Measurements from ENCODE around the gene BMPR1A. TPM values are rescaled to one million over a fixed set of nuclear protein-coding genes. Genes with fewer than 3 reads are reported as not detected.

Gene BMPR1A
- total and polyA plus RNA-seq, 10 of the 15 experiments (the other 5 are each of a cell fraction or from before 2014, with no cell fraction given), result 2.3 to 22.7 (median 13.1) TPM

DNA sequence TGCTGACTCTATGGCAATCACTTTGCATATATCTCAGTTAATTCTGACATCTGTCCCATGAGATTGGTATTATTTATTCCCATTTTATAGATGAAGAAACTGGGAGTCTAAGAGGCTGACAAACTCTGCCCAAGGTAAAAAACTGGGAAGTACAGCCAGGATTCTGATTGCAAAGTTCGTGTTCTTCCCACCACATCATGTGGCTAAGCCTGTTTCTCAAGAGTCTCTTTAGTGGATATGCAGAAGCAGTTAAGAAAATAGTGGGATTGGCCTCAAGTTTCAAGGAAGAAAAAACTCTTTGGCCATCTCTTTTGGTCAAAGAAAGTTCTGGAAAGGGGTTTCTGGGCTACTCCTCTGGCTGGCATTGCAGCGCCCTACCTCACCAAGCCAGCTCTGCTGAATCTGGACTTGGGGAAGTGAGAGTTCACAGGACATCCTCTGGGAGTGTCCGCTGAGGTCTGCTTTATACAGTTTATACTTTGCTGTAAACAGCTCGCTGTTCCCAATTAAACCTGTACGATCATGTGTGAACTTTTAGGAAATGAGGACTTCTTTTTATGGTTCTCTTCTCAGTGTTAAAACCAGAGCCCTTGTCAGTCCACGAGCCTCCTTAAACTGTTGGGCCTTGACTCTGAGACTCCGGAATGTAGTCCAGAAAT lies 12.2 kb upstream of the BMPR1A start:
- ChIA-PET RAD21 (ENCODE audit: unreplicated experiment) (no interaction called here), POLR2A (no interaction called here), SMC1A (ENCODE audit: uncharacterized antibody, unreplicated experiment) (interaction anchor here (1.4 kb wide), 1 partner anchor 9 kb away, joined by 5 read pairs; no protein-coding TSS in a partner anchor), CTCF (no interaction called here)
- Histone ChIP-seq H3K9ac (ENCODE audit: control insufficient read depth, insufficient read depth, low read length) (no peak overlapping the region), H3K27ac (ENCODE audit: control insufficient read depth, insufficient read depth) (no peak overlapping the region), H3K4me1 (ENCODE audit: control insufficient read depth, insufficient read depth, low read length) (no peaks in the 10 kb centered on the region), H3K27me3 (replicated peaks in 1 of 2; ENCODE audit: control insufficient read depth in 2 of 2, insufficient read depth in 2 of 2, low read length in 1 of 2) (no peaks in the 10 kb centered on the region), H3K9me3 (replicated peaks; ENCODE audit: control insufficient read depth, insufficient read depth, low read length) (no peaks in the 10 kb centered on the region), H3K79me2 (ENCODE audit: control insufficient read depth, insufficient read depth, low read length) (no peaks in the 10 kb centered on the region), H2AFZ (ENCODE audit: control insufficient read depth, low read depth, low read length) (no peak overlapping the region), H3K4me3 (no peak overlapping the region), H3K4me2 (ENCODE audit: control insufficient read depth, insufficient read depth) (no peak overlapping the region), H4K20me1 (ENCODE audit: control insufficient read depth, insufficient read depth) (no peaks in the 10 kb centered on the region), H3K36me3 (ENCODE audit: control insufficient read depth in 2 of 2, insufficient read depth in 2 of 2, low read length in 1 of 2) (no peaks in the 10 kb centered on the region)
- in situ Hi-C loops (cut with MboI) (no loop called here), intact Hi-C loops (cut with micrococcal nuclease; ENCODE audit: unreplicated experiment) (no loop called here)
- no TSS peak for BruUV-seq (replicated peaks)
- 47% methylated on average over 7 of the region's 7 CpGs for WGBS (ENCODE audit: insufficient coverage, insufficient replicate concordance, low lambda C conversion rate, missing lambda C conversion rate)
- peak; percentile 18 for FAIRE-seq
- no peak for DNase-seq (ENCODE audit: low read depth, low spot score)
- no peak for TF ChIP-seq CTCF (IDR thresholded peaks at IDR 0.05 in 2 of 3, conservative IDR thresholded peaks at IDR 0.05 in 1 of 3; ENCODE audit: control insufficient read depth in 2 of 3, extremely low read depth in 1 of 3, insufficient read depth in 1 of 3, low read depth in 3 of 3, low read length in 3 of 3)
- no peak for TF ChIP-seq HDGF (IDR thresholded peaks at IDR 0.05)
- TF ChIP-seq TCF3 (IDR thresholded peaks at IDR 0.05; ENCODE audit: borderline replicate concordance, insufficient read depth, low read depth, low read length), result no peak
- TF ChIP-seq ZBED1 (IDR thresholded peaks at IDR 0.05; ENCODE audit: borderline replicate concordance), result no peak
- no peak for TF ChIP-seq FOS (IDR thresholded peaks at IDR 0.05; ENCODE audit: borderline replicate concordance, extremely low read depth, insufficient read length)
- TF ChIP-seq SMAD5 (IDR thresholded peaks at IDR 0.05; ENCODE audit: low read depth), result no peak
- no peak for TF ChIP-seq YBX1 (IDR thresholded peaks at IDR 0.05)
- no peak for ATAC-seq

Data from GM12878 (cell line).